Colonic mucosa (tissue), 4 donors: ENCODE measurements around the gene ABCD3. TPM values are rescaled to one million over a fixed set of nuclear protein-coding genes. Genes with fewer than 3 reads are reported as not detected.

Source experiments
- DNase-seq: peaks from one replicate; pipeline ENCODE4 v3.0.0-alpha.2; 2020
- H3K27ac ChIP-seq: fragments of 200-600 bp; one replicate; pipeline ENCODE4 v1.8.0; 2021
- H3K27me3 ChIP-seq: fragments of 200-600 bp; one replicate; pipeline ENCODE4 v1.8.0; 2021
- H3K36me3 ChIP-seq: fragments of 200-600 bp; one replicate; pipeline ENCODE4 v1.8.0; 2021
- H3K4me1 ChIP-seq: fragments of 200-600 bp; one replicate; pipeline ENCODE4 v1.8.0; 2021; ENCODE audit warnings: mild to moderate bottlenecking
- H3K4me3 ChIP-seq: fragments of 200-600 bp; one replicate; pipeline ENCODE4 v1.8.0; 2021
- H3K9ac ChIP-seq, 2 donors: one replicate each; pipeline ENCODE4 v1.7.0; 2013; ENCODE audit warnings: control low read depth in 2 of 2, low read depth in 2 of 2, low read length in 2 of 2
- H3K9me3 ChIP-seq: fragments of 200-600 bp; one replicate; pipeline ENCODE4 v1.8.0; 2021
- intact Hi-C: fragments of 100-400 bp; cut with DNase I; formaldehyde crosslinking; loops from one replicate; pipeline ENCODE4 v1.14.1; 2022
- total RNA-seq, 2 donors: library from RNA; stranded (reverse); fragmentation: NEBNext Ultra II Directional in 1 of 2; extraction: Animal tissue kit (Norgen Biotek cat#: 25700) in 1 of 2; gene quantifications; one replicate each; pipeline ENCODE4 v1.2.1, GENCODE V29; 2021
- TF ChIP-seq, protein P1 (sequence below): fragments of 200-600 bp; IDR thresholded peaks from one replicate; pipeline ENCODE4 v1.8.0; 2022; ENCODE audit warnings: antibody characterized with exemption, mild to moderate bottlenecking
- donor health status: healthy.
- donor health status: DM: no; HTN: no; CAD: no.
- donor health status: DM: no; HTN: no; CAD: no.

The ABCD3 gene
- total RNA-seq, 2 donors from 2014 or later: 99.2 to 100 TPM

DNA sequence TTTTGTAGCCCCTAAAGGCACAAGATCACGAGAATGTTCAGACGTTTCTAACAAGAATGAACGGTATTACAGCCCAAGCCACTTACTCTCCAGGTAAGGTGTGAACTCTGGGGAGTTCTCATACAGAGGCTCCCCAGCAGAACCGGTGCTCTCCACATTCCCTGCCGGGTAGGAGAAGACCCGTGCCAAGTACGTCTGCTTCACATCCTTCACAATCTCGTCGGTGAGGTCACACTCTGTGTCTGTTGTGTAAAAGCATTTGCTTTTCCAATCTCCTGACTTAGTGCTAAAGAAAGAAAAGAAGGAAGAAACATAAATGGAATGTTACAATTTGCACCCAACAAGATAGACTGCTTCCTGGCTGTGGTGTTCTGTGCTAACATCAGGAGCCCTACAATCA, 117.7 kb downstream of the ABCD3 start:
- Histone ChIP-seq H3K9ac (no peak overlapping the region), H3K27ac (no peak overlapping the region), H3K36me3 (peaks cover 4% of the 10 kb centered on the region), H3K9me3 (no peaks in the 10 kb centered on the region), H3K4me1 (no peaks in the 10 kb centered on the region), H3K4me3 (no peak overlapping the region), H3K27me3 (no peaks in the 10 kb centered on the region)
- DNase-seq: no peak
- TF ChIP-seq, protein P1, sequence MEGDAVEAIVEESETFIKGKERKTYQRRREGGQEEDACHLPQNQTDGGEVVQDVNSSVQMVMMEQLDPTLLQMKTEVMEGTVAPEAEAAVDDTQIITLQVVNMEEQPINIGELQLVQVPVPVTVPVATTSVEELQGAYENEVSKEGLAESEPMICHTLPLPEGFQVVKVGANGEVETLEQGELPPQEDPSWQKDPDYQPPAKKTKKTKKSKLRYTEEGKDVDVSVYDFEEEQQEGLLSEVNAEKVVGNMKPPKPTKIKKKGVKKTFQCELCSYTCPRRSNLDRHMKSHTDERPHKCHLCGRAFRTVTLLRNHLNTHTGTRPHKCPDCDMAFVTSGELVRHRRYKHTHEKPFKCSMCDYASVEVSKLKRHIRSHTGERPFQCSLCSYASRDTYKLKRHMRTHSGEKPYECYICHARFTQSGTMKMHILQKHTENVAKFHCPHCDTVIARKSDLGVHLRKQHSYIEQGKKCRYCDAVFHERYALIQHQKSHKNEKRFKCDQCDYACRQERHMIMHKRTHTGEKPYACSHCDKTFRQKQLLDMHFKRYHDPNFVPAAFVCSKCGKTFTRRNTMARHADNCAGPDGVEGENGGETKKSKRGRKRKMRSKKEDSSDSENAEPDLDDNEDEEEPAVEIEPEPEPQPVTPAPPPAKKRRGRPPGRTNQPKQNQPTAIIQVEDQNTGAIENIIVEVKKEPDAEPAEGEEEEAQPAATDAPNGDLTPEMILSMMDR: no peak
- intact Hi-C loops: loop anchor here (10.0 kb wide), 1 partner anchor 149 kb away; no protein-coding TSS in a partner anchor

DNA sequence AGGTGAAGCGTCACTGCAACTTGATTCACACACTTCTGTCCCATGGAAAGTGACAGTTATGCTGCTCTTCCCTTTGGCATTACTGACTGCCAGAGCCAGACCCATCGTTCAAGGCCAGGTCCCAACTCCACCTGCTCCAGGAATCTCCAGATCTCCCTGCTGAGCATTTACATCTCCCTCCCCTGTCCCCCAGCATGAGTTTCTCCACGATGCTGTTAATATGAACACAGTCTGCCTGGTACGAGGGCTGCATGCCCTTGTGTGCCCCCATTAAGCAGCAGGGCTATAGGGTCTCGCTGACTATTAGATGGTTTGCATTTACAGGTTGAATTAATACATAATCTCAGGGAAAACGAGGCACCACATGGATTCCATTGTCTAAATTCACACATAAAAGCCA, 119.1 kb downstream of the ABCD3 start:
- intact Hi-C loops: loop anchor here (10.0 kb wide), 1 partner anchor 148 kb away; no protein-coding TSS in a partner anchor
- Histone ChIP-seq H3K9me3 (no peaks in the 10 kb centered on the region), H3K36me3 (no peaks in the 10 kb centered on the region), H3K4me3 (no peak overlapping the region), H3K9ac (peak overlapping the region in 1 of 2 donors; percentile 41), H3K27ac (no peak overlapping the region), H3K4me1 (no peaks in the 10 kb centered on the region), H3K27me3 (no peaks in the 10 kb centered on the region)
- no peak for DNase-seq
- TF ChIP-seq, protein P1: no peak

DNA sequence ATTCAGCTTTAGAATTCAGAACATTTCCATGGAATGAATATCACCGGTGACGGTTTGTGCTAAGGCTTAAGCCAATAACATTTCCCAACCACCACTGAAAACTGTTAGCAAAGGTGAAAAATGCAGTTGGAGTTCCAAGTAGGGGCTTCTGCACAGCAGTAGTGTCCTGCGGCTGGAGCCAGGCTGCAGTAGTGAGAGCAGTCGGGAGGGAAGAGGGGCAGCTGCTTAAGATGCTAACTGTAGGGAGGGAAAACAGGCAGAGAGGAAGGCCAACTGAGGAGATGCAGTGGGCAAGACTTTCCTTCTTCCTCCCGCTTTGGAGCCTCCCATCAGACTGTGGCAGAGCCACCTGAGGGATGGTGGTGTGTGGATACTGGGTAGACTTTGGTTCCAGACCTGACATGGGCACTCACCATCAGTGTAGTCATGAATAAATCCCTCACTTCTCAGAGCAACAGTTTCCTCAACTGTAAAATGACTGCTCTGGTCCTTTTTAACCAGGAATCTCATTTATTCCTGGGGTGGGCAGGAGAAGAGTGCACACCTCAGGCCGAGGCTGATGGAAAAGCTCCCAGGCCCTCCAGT, 120.1 kb downstream of the ABCD3 start:
- H3K4me3 ChIP-seq: no peak overlapping the region
- no peaks in the 10 kb centered on the region for H3K9me3 ChIP-seq
- DNase-seq: no peak
- no peaks in the 10 kb centered on the region for H3K27me3 ChIP-seq
- no peaks in the 10 kb centered on the region for H3K36me3 ChIP-seq
- no peaks in the 10 kb centered on the region for H3K4me1 ChIP-seq
- TF ChIP-seq, protein P1: no peak
- intact Hi-C loops: loop anchor here (10.0 kb wide), 1 partner anchor 146 kb away; no protein-coding TSS in a partner anchor
- no peak overlapping the region for H3K27ac ChIP-seq
- H3K9ac ChIP-seq: no peak overlapping the region

DNA sequence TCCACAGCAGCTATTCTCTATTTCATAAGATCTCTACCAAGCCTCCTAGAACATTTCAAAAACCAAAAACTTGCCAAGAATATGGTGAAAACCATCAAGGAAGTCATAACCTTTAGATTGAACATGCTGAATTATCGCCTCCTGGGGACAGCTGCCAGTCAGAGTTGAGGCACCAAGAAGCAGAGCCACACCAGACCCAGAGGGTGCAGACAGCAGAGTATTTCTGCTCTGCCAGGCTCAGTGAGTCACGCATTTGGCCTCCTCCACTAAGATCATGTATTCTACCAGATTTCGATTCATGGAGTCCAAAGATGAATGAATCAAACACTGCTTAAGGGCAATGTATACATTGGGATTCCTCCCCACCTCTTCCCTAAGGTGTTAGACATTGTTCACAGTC, 121.3 kb downstream of the ABCD3 start:
- Histone ChIP-seq H3K36me3 (no peaks in the 10 kb centered on the region), H3K27ac (no peak overlapping the region), H3K9ac (no peak overlapping the region), H3K9me3 (no peaks in the 10 kb centered on the region), H3K4me1 (no peaks in the 10 kb centered on the region), H3K27me3 (no peaks in the 10 kb centered on the region), H3K4me3 (no peak overlapping the region)
- TF ChIP-seq, protein P1: no peak
- DNase-seq: no peak
- intact Hi-C loops: loop anchor here (10.0 kb wide), 1 partner anchor 145 kb away; no protein-coding TSS in a partner anchor

DNA sequence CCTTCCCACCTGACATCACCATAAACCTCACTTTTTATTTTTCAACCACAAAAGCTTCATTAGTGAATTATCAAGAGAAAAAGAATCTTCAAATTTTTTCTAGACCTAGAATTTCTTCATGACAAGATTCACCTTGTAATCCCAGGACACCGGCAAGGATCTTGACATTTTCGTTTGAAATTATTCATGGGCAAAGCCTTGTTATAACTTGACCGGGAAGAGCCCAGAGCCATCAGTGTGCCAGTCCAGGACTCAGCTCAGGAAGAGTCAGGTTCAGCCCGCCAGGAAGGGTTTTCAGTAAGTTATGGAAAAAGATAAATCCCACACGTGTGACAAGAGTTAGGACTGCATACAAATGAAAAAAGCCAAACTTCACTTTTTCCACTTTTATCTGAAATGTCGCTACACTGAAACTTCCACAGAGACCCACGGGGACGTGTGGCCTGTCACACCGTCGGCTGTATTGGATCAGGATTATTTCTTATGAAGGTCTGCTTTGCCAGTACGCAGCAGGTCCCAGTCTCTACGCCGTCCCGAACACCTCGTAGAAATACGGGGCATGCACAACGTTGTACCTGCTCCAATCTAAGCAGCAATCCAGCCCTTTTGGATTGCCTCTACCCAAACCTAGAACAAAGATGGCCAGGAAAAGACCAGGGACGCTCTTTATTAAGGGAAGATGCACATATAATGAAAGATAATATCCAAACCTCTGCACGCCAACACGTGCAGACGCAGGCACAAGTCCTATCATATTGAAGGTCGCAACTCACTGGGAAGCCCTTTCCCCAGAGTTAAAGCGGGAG, 122.5 kb downstream of the ABCD3 start:
- Histone ChIP-seq H3K9ac (peak overlapping the region; percentile 68 to 85), H3K4me3 (peak overlapping the region; percentile 96), H3K27ac (peak overlapping the region; percentile 89), H3K9me3 (no peaks in the 10 kb centered on the region), H3K27me3 (no peaks in the 10 kb centered on the region), H3K4me1 (no peaks in the 10 kb centered on the region), H3K36me3 (no peaks in the 10 kb centered on the region)
- intact Hi-C loops: no loop called here
- DNase-seq: peak; percentile 29
- TF ChIP-seq, protein P1: no peak
